ENCODE measurements around the gene CADM2. TPM values are rescaled to one million over a fixed set of nuclear protein-coding genes. Genes with fewer than 3 reads are reported as not detected.
A peak's percentile ranks its signal among the peaks of the same experiment; 100 is the strongest.

Gene CADM2
- total RNA-seq, 1 donor from 2014 or later: 3.5 TPM

GRCh38 chr3:85560088-85560785 is 601.4 kb downstream of the CADM2 start:
- H3K27me3 Mint-ChIP-seq (ENCODE audit: low read depth): no peaks in the 10 kb centered on the region
- H3K9me3 Mint-ChIP-seq: no peaks in the 10 kb centered on the region
- TF ChIP-seq, protein P1, sequence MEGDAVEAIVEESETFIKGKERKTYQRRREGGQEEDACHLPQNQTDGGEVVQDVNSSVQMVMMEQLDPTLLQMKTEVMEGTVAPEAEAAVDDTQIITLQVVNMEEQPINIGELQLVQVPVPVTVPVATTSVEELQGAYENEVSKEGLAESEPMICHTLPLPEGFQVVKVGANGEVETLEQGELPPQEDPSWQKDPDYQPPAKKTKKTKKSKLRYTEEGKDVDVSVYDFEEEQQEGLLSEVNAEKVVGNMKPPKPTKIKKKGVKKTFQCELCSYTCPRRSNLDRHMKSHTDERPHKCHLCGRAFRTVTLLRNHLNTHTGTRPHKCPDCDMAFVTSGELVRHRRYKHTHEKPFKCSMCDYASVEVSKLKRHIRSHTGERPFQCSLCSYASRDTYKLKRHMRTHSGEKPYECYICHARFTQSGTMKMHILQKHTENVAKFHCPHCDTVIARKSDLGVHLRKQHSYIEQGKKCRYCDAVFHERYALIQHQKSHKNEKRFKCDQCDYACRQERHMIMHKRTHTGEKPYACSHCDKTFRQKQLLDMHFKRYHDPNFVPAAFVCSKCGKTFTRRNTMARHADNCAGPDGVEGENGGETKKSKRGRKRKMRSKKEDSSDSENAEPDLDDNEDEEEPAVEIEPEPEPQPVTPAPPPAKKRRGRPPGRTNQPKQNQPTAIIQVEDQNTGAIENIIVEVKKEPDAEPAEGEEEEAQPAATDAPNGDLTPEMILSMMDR (conservative IDR thresholded peaks at IDR 0.05): no peak
- DNase-seq (ENCODE audit: low read depth, low spot score): no peak
- no peaks in the 10 kb centered on the region for H3K36me3 Mint-ChIP-seq (ENCODE audit: low read depth)
- peaks cover 6% of the 10 kb centered on the region for H3K4me1 Mint-ChIP-seq
- H3K27ac Mint-ChIP-seq (ENCODE audit: unreplicated experiment): no peak overlapping the region
- no peak overlapping the region for H3K4me3 Mint-ChIP-seq

GRCh38 chr3:85567071-85567676 is 608.4 kb downstream of the CADM2 start:
- no peak overlapping the region for H3K4me3 Mint-ChIP-seq
- TF ChIP-seq, protein P1 (conservative IDR thresholded peaks at IDR 0.05): peak; percentile 79
- H3K4me1 Mint-ChIP-seq: peaks cover 4% of the 10 kb centered on the region
- no peaks in the 10 kb centered on the region for H3K27me3 Mint-ChIP-seq (ENCODE audit: low read depth)
- H3K27ac Mint-ChIP-seq (ENCODE audit: unreplicated experiment): no peak overlapping the region
- H3K9me3 Mint-ChIP-seq: peaks cover 2% of the 10 kb centered on the region
- no peaks in the 10 kb centered on the region for H3K36me3 Mint-ChIP-seq (ENCODE audit: low read depth)
- DNase-seq (ENCODE audit: low read depth, low spot score): peak; percentile 51

DNA sequence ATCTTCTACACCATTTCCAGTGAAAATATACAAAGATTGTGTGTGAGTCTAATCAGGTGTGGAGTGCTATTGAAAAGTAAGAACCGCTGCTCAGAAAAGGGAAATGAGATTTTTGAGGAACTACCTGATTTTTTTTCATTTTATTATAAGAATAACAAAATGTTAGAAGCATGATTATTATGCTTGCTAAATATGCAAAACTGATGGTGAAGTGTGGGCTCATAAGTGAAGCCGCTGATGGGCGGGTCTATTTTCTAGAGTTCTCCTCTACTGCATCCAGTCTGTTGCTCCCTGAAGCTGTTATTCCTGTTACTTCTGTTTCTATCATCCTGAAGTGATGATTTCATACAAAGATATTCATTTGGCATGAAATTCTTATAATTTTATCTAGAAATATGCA is 612.0 kb downstream of the CADM2 start:
- DNase-seq (ENCODE audit: low read depth, low spot score): no peak
- Mint-ChIP-seq H3K9me3 (peaks cover 2% of the 10 kb centered on the region), H3K36me3 (ENCODE audit: low read depth) (no peaks in the 10 kb centered on the region), H3K4me1 (peaks cover 4% of the 10 kb centered on the region), H3K27ac (ENCODE audit: unreplicated experiment) (no peak overlapping the region), H3K27me3 (ENCODE audit: low read depth) (no peaks in the 10 kb centered on the region), H3K4me3 (no peak overlapping the region)
- TF ChIP-seq, protein P1 (conservative IDR thresholded peaks at IDR 0.05): no peak

DNA sequence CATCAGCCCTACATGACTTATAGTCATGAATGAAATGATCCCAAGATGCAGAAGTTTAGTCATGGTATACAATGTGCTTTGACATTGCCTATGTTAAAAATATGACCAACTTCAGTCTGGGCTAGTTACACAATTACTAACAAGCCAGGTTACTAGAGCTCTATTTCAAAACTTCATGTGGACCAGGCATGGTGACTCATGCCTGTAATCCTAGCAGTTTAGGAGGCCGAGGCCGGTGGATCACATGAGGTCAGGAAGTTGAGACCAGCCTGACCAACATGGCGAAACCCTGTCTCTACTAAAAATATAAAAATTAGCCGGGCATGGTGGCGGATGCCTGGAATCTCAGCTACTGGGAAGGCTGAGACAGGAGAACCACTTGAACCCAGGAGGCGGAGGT is 613.0 kb downstream of the CADM2 start:
- no peak overlapping the region for H3K27ac Mint-ChIP-seq (ENCODE audit: unreplicated experiment)
- no peaks in the 10 kb centered on the region for H3K27me3 Mint-ChIP-seq (ENCODE audit: low read depth)
- peaks cover 2% of the 10 kb centered on the region for H3K36me3 Mint-ChIP-seq (ENCODE audit: low read depth)
- H3K4me3 Mint-ChIP-seq: no peak overlapping the region
- DNase-seq (ENCODE audit: low read depth, low spot score): no peak
- TF ChIP-seq, protein P1 (conservative IDR thresholded peaks at IDR 0.05): no peak
- peaks cover 5% of the 10 kb centered on the region for H3K9me3 Mint-ChIP-seq
- H3K4me1 Mint-ChIP-seq: peaks cover 10% of the 10 kb centered on the region

GRCh38 chr3:85572426-85572825 is 613.6 kb downstream of the CADM2 start:
- TF ChIP-seq, protein P1 (conservative IDR thresholded peaks at IDR 0.05): no peak
- no peak overlapping the region for H3K4me3 Mint-ChIP-seq
- no peak for DNase-seq (ENCODE audit: low read depth, low spot score)
- peaks cover 5% of the 10 kb centered on the region for H3K9me3 Mint-ChIP-seq
- peaks cover 10% of the 10 kb centered on the region for H3K4me1 Mint-ChIP-seq
- H3K27me3 Mint-ChIP-seq (ENCODE audit: low read depth): no peaks in the 10 kb centered on the region
- peaks cover 4% of the 10 kb centered on the region for H3K36me3 Mint-ChIP-seq (ENCODE audit: low read depth)
- no peak overlapping the region for H3K27ac Mint-ChIP-seq (ENCODE audit: unreplicated experiment)
